ENCODE results near the gene GFRA3. TPM values are rescaled to one million over a fixed set of nuclear protein-coding genes. Genes with fewer than 3 reads are reported as not detected.
A peak's percentile ranks its signal among the peaks of the same experiment; 100 is the strongest.

GFRA3 gene
- total RNA-seq, 1 donor: not detected

- no peak for DNase-seq (ENCODE audit: insufficient read length, low spot score, missing footprints)
- H4K20me1 ChIP-seq (ENCODE audit: insufficient read depth, low read length): no peaks in the 10 kb centered on the region
- no peak overlapping the region for H3K27ac ChIP-seq (ENCODE audit: low read depth, low read length)
- H2AFZ ChIP-seq (ENCODE audit: low read length): no peak overlapping the region
- no peaks in the 10 kb centered on the region for H3K27me3 ChIP-seq (ENCODE audit: insufficient read depth, low read length)
- no peaks in the 10 kb centered on the region for H3K36me3 ChIP-seq (ENCODE audit: insufficient read depth, low read length)
- H3K4me3 ChIP-seq (ENCODE audit: insufficient read depth, low read length): no peak overlapping the region
- no peak for TF ChIP-seq CTCF (IDR thresholded peaks at IDR 0.05; ENCODE audit: extremely low read depth, low read depth, low read length)
- H3K4me1 ChIP-seq (ENCODE audit: insufficient read depth, low read length): no peaks in the 10 kb centered on the region
- H3K9me3 ChIP-seq (ENCODE audit: low read depth, low read length): no peaks in the 10 kb centered on the region
- H3K79me2 ChIP-seq (ENCODE audit: insufficient read depth, low read length): no peaks in the 10 kb centered on the region
- H3K4me2 ChIP-seq (ENCODE audit: insufficient read depth, low read length): no peak overlapping the region
These were observed 50.9 kb downstream of the GFRA3 start for GRCh38 chr5:138223532-138223931.

- H3K4me2 ChIP-seq (ENCODE audit: insufficient read depth, low read length): no peak overlapping the region
- no peak overlapping the region for H2AFZ ChIP-seq (ENCODE audit: low read length)
- no peaks in the 10 kb centered on the region for H3K36me3 ChIP-seq (ENCODE audit: insufficient read depth, low read length)
- H3K4me1 ChIP-seq (ENCODE audit: insufficient read depth, low read length): peaks cover 14% of the 10 kb centered on the region
- peaks cover 14% of the 10 kb centered on the region for H3K79me2 ChIP-seq (ENCODE audit: insufficient read depth, low read length)
- no peak overlapping the region for H3K27ac ChIP-seq (ENCODE audit: low read depth, low read length)
- H3K4me3 ChIP-seq (ENCODE audit: insufficient read depth, low read length): no peak overlapping the region
- DNase-seq (ENCODE audit: insufficient read length, low spot score, missing footprints): no peak
- no peaks in the 10 kb centered on the region for H3K27me3 ChIP-seq (ENCODE audit: insufficient read depth, low read length)
- no peak for TF ChIP-seq CTCF (IDR thresholded peaks at IDR 0.05; ENCODE audit: extremely low read depth, low read depth, low read length)
- no peaks in the 10 kb centered on the region for H4K20me1 ChIP-seq (ENCODE audit: insufficient read depth, low read length)
- H3K9me3 ChIP-seq (ENCODE audit: low read depth, low read length): no peaks in the 10 kb centered on the region
These were observed 57.6 kb downstream of the GFRA3 start for GRCh38 chr5:138216799-138217198.

- peak within 1 kb of the TSS; percentile 100 for H3K4me3 ChIP-seq (ENCODE audit: insufficient read depth, low read length)
- peak; percentile 96 for DNase-seq (ENCODE audit: insufficient read length, low spot score, missing footprints)
- H3K79me2 ChIP-seq (ENCODE audit: insufficient read depth, low read length): peaks cover 45% of the 10 kb centered on the region
- H3K27ac ChIP-seq (ENCODE audit: low read depth, low read length): peak within 1 kb of the TSS; percentile 97
- no peaks in the 10 kb centered on the region for H3K9me3 ChIP-seq (ENCODE audit: low read depth, low read length)
- peak within 1 kb of the TSS; percentile 100 for H2AFZ ChIP-seq (ENCODE audit: low read length)
- H3K4me1 ChIP-seq (ENCODE audit: insufficient read depth, low read length): peaks cover 14% of the 10 kb centered on the region
- peaks cover 4% of the 10 kb centered on the region for H4K20me1 ChIP-seq (ENCODE audit: insufficient read depth, low read length)
- TF ChIP-seq CTCF (IDR thresholded peaks at IDR 0.05; ENCODE audit: extremely low read depth, low read depth, low read length): no peak
- peaks cover 5% of the 10 kb centered on the region for H3K36me3 ChIP-seq (ENCODE audit: insufficient read depth, low read length)
- H3K27me3 ChIP-seq (ENCODE audit: insufficient read depth, low read length): no peaks in the 10 kb centered on the region
- peak within 1 kb of the TSS; percentile 99 for H3K4me2 ChIP-seq (ENCODE audit: insufficient read depth, low read length)
These were observed 61.0 kb downstream of the GFRA3 start, which contains the start of gene CDC23 for GRCh38 chr5:138213161-138214029. CDC23 (minus strand) TSS chr5:138213323; CDS start chr5:138213312, 11 bp downstream.

- Histone ChIP-seq H3K4me3 (ENCODE audit: insufficient read depth, low read length) (peak overlapping the region; percentile 100), H3K27me3 (ENCODE audit: insufficient read depth, low read length) (no peaks in the 10 kb centered on the region), H3K9me3 (ENCODE audit: low read depth, low read length) (no peaks in the 10 kb centered on the region), H3K4me2 (ENCODE audit: insufficient read depth, low read length) (peak overlapping the region; percentile 99), H2AFZ (ENCODE audit: low read length) (peak overlapping the region; percentile 100), H3K79me2 (ENCODE audit: insufficient read depth, low read length) (peaks cover 51% of the 10 kb centered on the region), H3K27ac (ENCODE audit: low read depth, low read length) (peak overlapping the region; percentile 97), H3K36me3 (ENCODE audit: insufficient read depth, low read length) (peaks cover 6% of the 10 kb centered on the region), H3K4me1 (ENCODE audit: insufficient read depth, low read length) (peaks cover 14% of the 10 kb centered on the region), H4K20me1 (ENCODE audit: insufficient read depth, low read length) (peaks cover 4% of the 10 kb centered on the region)
- peak; percentile 45 for DNase-seq (ENCODE audit: insufficient read length, low spot score, missing footprints)
- TF ChIP-seq CTCF (IDR thresholded peaks at IDR 0.05; ENCODE audit: extremely low read depth, low read depth, low read length): no peak
These were observed 61.6 kb downstream of the GFRA3 start for GRCh38 chr5:138212828-138213160.

Data from osteoblast (primary cell).